ENCODE data around the gene CELA2B.
"Not testable (repeated sequence)": the region's sequence is repeated elsewhere in the genome, so short reads cannot be mapped to it uniquely, and the experiment has no call there.

CELA2B gene

DNA sequence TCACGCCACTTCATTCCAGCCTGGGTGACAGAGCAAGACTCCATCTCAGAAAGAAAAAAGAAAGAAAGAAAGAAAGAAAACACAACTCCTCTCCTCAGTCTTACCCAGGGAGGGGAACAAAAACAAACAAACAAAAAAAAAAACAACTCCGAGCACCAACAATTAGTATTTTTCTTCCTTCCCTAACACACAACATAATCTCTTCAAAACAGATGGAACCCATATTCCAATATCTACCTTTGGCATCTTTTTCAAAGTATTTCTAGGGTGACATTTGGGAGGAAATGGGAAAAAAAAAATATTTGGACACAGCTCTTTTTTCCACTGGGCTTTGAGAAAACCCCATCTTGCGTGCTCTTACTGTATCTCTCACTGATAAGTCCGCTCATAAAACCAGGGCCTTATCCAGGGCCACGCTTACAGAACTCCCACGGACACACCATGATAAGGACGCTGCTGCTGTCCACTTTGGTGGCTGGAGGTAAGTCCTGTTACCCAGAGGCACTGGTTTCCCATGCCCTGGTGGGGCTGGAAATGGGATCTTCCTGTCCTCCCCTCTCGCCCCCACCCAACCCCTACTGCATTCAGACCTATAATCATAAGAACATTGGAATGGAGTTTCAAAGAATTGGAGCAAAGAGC is 19.5 kb upstream of the CELA2B start, which contains the start of gene CELA2A:
Gene CELA2A (plus strand): TSS at position 420 of the 642 bp plus-strand sequence. CDS start 22 bp downstream, at position 442.
- ATAC-seq, result no peak
- no peak for TF ChIP-seq ZNF565 (CRISPR knock-in tag; conservative IDR thresholded peaks at IDR 0.05; ENCODE audit: low read depth)
- TF ChIP-seq, protein P1, sequence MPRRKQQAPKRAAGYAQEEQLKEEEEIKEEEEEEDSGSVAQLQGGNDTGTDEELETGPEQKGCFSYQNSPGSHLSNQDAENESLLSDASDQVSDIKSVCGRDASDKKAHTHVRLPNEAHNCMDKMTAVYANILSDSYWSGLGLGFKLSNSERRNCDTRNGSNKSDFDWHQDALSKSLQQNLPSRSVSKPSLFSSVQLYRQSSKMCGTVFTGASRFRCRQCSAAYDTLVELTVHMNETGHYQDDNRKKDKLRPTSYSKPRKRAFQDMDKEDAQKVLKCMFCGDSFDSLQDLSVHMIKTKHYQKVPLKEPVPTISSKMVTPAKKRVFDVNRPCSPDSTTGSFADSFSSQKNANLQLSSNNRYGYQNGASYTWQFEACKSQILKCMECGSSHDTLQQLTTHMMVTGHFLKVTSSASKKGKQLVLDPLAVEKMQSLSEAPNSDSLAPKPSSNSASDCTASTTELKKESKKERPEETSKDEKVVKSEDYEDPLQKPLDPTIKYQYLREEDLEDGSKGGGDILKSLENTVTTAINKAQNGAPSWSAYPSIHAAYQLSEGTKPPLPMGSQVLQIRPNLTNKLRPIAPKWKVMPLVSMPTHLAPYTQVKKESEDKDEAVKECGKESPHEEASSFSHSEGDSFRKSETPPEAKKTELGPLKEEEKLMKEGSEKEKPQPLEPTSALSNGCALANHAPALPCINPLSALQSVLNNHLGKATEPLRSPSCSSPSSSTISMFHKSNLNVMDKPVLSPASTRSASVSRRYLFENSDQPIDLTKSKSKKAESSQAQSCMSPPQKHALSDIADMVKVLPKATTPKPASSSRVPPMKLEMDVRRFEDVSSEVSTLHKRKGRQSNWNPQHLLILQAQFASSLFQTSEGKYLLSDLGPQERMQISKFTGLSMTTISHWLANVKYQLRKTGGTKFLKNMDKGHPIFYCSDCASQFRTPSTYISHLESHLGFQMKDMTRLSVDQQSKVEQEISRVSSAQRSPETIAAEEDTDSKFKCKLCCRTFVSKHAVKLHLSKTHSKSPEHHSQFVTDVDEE (CRISPR knock-in tag; IDR thresholded peaks at IDR 0.05), result no peak

DNA sequence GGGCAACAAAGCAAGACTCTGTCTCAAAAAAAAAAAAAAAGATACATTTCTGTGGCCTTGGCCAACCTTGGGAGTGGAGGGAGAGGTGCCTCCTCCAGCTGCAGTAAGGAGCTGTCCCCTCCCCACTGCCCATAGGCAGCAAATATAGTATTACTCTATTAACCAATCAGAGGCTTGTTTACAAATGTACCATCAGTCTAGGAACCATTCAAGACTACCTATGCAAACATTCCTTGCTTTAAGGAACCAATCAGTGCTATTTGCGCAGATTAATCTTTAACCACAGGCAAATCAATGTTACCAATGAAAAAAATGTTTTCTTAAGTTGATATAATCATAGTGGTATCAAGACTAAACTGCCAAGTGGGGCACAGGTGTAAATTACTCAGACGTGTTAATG is 18.3 kb upstream of the CELA2B start:
- no peak for TF ChIP-seq ZNF565 (CRISPR knock-in tag; conservative IDR thresholded peaks at IDR 0.05; ENCODE audit: low read depth)
- TF ChIP-seq ZNF8 (CRISPR knock-in tag; IDR thresholded peaks at IDR 0.05), result no peak
- TF ChIP-seq, protein P2, sequence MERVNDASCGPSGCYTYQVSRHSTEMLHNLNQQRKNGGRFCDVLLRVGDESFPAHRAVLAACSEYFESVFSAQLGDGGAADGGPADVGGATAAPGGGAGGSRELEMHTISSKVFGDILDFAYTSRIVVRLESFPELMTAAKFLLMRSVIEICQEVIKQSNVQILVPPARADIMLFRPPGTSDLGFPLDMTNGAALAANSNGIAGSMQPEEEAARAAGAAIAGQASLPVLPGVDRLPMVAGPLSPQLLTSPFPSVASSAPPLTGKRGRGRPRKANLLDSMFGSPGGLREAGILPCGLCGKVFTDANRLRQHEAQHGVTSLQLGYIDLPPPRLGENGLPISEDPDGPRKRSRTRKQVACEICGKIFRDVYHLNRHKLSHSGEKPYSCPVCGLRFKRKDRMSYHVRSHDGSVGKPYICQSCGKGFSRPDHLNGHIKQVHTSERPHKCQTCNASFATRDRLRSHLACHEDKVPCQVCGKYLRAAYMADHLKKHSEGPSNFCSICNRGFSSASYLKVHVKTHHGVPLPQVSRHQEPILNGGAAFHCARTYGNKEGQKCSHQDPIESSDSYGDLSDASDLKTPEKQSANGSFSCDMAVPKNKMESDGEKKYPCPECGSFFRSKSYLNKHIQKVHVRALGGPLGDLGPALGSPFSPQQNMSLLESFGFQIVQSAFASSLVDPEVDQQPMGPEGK (CRISPR knock-in tag; IDR thresholded peaks at IDR 0.05; ENCODE audit: borderline replicate concordance), result no peak
- no peak for TF ChIP-seq ARNTL (CRISPR knock-in tag; IDR thresholded peaks at IDR 0.05; ENCODE audit: borderline replicate concordance, low read depth)
- TF ChIP-seq, protein P3, sequence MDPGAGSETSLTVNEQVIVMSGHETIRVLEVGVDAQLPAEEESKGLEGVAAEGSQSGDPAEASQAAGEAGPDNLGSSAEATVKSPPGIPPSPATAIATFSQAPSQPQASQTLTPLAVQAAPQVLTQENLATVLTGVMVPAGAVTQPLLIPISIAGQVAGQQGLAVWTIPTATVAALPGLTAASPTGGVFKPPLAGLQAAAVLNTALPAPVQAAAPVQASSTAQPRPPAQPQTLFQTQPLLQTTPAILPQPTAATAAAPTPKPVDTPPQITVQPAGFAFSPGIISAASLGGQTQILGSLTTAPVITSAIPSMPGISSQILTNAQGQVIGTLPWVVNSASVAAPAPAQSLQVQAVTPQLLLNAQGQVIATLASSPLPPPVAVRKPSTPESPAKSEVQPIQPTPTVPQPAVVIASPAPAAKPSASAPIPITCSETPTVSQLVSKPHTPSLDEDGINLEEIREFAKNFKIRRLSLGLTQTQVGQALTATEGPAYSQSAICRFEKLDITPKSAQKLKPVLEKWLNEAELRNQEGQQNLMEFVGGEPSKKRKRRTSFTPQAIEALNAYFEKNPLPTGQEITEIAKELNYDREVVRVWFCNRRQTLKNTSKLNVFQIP (CRISPR knock-in tag; IDR thresholded peaks at IDR 0.05; ENCODE audit: borderline replicate concordance, low read depth), result no peak
- no peak for TF ChIP-seq CSDC2 (CRISPR knock-in tag; IDR thresholded peaks at IDR 0.05)
- TF ChIP-seq, protein P4, sequence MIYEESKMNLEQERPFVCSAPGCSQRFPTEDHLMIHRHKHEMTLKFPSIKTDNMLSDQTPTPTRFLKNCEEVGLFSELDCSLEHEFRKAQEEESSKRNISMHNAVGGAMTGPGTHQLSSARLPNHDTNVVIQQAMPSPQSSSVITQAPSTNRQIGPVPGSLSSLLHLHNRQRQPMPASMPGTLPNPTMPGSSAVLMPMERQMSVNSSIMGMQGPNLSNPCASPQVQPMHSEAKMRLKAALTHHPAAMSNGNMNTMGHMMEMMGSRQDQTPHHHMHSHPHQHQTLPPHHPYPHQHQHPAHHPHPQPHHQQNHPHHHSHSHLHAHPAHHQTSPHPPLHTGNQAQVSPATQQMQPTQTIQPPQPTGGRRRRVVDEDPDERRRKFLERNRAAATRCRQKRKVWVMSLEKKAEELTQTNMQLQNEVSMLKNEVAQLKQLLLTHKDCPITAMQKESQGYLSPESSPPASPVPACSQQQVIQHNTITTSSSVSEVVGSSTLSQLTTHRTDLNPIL (CRISPR knock-in tag; IDR thresholded peaks at IDR 0.05; ENCODE audit: low read depth), result no peak
- TF ChIP-seq PPARA (CRISPR knock-in tag; IDR thresholded peaks at IDR 0.05; ENCODE audit: borderline replicate concordance), result no peak
- TF ChIP-seq, protein P1 (CRISPR knock-in tag; IDR thresholded peaks at IDR 0.05), result no peak
- TF ChIP-seq, protein P5, sequence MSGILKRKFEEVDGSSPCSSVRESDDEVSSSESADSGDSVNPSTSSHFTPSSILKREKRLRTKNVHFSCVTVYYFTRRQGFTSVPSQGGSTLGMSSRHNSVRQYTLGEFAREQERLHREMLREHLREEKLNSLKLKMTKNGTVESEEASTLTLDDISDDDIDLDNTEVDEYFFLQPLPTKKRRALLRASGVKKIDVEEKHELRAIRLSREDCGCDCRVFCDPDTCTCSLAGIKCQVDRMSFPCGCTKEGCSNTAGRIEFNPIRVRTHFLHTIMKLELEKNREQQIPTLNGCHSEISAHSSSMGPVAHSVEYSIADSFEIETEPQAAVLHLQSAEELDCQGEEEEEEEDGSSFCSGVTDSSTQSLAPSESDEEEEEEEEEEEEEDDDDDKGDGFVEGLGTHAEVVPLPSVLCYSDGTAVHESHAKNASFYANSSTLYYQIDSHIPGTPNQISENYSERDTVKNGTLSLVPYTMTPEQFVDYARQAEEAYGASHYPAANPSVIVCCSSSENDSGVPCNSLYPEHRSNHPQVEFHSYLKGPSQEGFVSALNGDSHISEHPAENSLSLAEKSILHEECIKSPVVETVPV (CRISPR knock-in tag; IDR thresholded peaks at IDR 0.05), result no peak
- TF ChIP-seq ZFP3 (CRISPR knock-in tag; IDR thresholded peaks at IDR 0.05), result no peak
- no peak for ATAC-seq

DNA sequence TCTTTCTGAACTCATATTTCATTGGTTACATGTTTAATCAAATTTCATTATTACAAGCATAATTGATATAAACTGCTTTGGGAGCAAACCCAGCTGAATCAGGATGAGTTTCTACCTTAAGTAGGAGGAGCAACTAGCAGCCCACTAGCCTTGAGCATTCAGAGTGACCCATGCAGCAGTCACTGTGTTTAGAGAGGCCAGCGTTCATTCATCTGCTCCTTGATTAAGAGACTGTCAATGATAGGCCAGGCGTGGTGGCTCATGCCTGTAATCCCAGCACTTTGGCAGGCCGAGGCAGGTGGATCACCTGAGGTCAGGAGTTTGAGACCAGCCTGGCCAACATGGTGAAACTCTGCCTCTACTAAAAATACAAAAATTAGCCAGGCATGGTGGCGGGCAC is 17.5 kb upstream of the CELA2B start:
- not testable (repeated sequence) for ATAC-seq
